Fibroblast of villous mesenchyme (primary cell): ENCODE data around the gene FBXO42. TPM values are rescaled to one million over a fixed set of nuclear protein-coding genes. Genes with fewer than 3 reads are reported as not detected.

Source experiments
- DNase-seq: peaks from one replicate; pipeline ENCODE4 v3.0.0-alpha.2; 2010; ENCODE audit warnings: low read depth
- H3K4me3 ChIP-seq: 2 replicates; pipeline ENCODE4 v1.5.1; 2011; ENCODE audit warnings: low read depth, mild to moderate bottlenecking, low read length
- total RNA-seq: library from RNA; depleted of rRNA; stranded (reverse); fragments of >200 nt; gene quantifications from 2 replicates; pipeline ENCODE4 v1.2.3, GENCODE V29; 2012
- TF ChIP-seq, protein P1 (sequence below): IDR thresholded peaks from 2 replicates; pipeline ENCODE4 v1.5.1; 2012; ENCODE audit warnings: low read depth, mild to moderate bottlenecking, low read length; ENCODE audit not compliant: insufficient read depth

Gene FBXO42
- total RNA-seq, 1 donor = 16.0 TPM

GRCh38 chr1:16392740-16393569 lies 40.7 kb upstream of the FBXO42 start:
- no peak overlapping the region for H3K4me3 ChIP-seq
- peak; percentile 32 for DNase-seq
- TF ChIP-seq, protein P1, sequence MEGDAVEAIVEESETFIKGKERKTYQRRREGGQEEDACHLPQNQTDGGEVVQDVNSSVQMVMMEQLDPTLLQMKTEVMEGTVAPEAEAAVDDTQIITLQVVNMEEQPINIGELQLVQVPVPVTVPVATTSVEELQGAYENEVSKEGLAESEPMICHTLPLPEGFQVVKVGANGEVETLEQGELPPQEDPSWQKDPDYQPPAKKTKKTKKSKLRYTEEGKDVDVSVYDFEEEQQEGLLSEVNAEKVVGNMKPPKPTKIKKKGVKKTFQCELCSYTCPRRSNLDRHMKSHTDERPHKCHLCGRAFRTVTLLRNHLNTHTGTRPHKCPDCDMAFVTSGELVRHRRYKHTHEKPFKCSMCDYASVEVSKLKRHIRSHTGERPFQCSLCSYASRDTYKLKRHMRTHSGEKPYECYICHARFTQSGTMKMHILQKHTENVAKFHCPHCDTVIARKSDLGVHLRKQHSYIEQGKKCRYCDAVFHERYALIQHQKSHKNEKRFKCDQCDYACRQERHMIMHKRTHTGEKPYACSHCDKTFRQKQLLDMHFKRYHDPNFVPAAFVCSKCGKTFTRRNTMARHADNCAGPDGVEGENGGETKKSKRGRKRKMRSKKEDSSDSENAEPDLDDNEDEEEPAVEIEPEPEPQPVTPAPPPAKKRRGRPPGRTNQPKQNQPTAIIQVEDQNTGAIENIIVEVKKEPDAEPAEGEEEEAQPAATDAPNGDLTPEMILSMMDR = no peak

- no peak overlapping the region for H3K4me3 ChIP-seq
- DNase-seq = peak; percentile 41
- TF ChIP-seq, protein P1 = no peak
Observed at GRCh38 chr1:16391411-16391810, 39.1 kb upstream of the FBXO42 start.

DNA sequence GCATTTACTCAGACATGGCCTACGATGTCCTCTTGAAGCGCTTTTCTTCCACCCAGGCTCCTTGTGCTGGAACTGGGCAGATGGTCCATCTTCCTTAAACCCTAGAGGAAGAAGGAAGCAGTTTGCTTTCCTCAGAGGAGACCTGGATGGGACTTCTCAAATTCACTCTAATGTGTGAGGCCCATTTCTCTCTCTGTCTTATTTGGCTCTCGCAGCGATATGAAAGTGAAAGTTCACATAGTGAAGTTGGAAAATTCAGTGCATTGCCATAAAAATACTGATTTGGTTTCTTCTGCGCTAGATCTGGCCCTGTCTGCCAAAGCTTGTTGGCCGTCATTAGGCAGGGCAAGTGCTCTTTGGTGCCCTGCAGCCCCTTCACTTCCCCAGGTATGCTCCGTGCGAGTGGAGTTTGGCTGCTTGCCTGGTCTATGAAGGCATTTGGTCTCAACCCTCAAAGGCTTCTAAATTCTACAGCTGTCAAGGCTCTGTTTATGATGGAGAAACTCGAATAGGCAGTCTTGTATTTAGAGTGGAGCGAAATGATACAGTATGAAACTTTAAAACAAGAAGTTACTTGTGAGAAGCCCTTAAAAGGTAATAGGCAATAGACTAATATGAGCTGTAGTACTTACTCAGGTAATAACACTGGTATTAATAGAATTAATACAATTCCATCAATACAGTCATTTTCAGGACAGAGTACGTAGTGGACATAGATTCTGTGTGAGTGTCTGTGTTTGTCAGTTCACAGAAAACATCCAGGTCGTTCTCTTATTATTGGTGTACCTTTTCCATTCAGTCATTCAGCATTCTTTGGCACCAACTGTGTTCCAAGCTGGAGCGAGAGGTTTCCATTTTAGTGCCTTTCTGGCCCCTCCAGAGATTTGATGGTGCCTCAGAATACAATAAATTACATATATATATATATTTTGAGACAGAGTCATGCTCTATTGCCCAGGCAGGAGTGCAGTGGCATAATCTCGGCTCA lies 35.2 kb upstream of the FBXO42 start:
- peak overlapping the region; percentile 47 for H3K4me3 ChIP-seq
- TF ChIP-seq, protein P1 = no peak
- peak; percentile 56 for DNase-seq

DNA sequence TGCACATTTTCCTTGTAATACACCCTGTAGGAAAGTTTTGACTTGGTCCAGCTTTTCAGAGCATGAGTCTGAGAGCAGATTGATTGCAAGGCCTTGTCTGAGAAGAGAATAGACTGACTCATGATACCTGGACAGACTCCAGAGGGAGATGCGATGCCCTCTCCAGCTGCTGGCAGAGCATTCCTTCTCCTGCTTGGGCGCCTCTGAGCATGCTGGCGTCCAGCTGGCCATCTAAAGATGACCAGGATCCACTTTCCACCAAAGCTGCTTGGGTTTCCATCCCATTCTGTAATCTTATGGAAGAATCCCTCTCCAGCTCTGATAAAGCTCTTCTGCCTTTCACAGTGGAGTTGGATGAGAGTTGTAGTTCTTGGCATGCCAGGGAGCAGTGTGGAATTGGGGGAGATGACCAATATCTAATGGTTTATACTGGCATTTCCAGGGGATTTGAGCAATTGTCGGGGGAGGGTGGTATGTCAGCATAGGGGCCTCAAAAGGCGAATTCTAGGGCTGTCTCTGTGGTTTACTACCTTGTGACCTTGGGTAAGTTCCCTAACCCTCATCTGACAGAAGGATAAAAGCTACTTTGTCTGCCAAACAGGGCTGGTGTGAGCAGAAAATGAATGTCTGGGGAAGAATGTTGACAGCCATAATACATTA lies 34.3 kb upstream of the FBXO42 start:
- H3K4me3 ChIP-seq = peak overlapping the region; percentile 47
- TF ChIP-seq, protein P1 = no peak
- peak; percentile 59 for DNase-seq

- H3K4me3 ChIP-seq = no peak overlapping the region
- TF ChIP-seq, protein P1 = no peak
- DNase-seq = no peak
Observed at GRCh38 chr1:16385659-16386453, 33.6 kb upstream of the FBXO42 start.

DNA sequence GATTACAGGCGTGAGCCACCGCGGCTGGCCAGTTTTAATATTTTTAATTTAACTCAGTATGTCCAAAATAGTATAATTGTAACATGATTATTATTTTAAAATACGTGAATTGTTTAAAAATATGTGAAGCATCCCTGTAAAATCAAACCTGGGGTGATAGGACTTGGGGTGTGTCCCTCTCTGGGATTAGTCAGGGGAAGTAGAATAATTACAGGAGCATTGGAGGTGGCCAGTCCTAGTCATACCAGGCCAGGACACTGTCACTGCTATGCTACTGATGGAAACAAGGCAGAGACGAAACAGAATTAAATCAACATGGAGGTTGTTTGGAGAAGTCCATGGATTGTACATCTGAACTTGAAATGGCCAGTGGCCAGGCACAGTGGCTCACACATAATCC lies 31.6 kb upstream of the FBXO42 start:
- DNase-seq = no peak
- H3K4me3 ChIP-seq = no peak overlapping the region
- TF ChIP-seq, protein P1 = no peak
